Activated CD8-positive, alpha-beta T cell treated with anti-CD3 and anti-CD28 coated beads for 36 hours (primary cell): ENCODE measurements around the gene SF3A2. TPM values are rescaled to one million over a fixed set of nuclear protein-coding genes. Genes with fewer than 3 reads are reported as not detected.

ENCODE experiments used
- ATAC-seq: fragments of 200-7000 bp; cut with Tn5 transposase; one replicate; pipeline ENCODE4 v1.10.0; 2021; ENCODE audit warnings: mild to moderate bottlenecking, moderate library complexity
- CTCF ChIA-PET: fragments of 350-600 bp; sonication (Branson Sonifier 250); formaldehyde crosslinking; loops from one replicate; lab custom pipeline; 2021; ENCODE audit warnings: antibody characterized with exemption; lab: Charles Lee
- POLR2A ChIA-PET: fragments of 350-600 bp; sonication (Branson Sonifier 250); formaldehyde crosslinking; loops from one replicate; lab custom pipeline; 2021; ENCODE audit warnings: antibody characterized with exemption; lab: Charles Lee
- DNase-seq: peaks from one replicate; pipeline ENCODE4 v3.0.0-alpha.2; 2020
- H3K27ac Mint-ChIP-seq: one replicate; pipeline ENCODE4 v1.8.0; 2021; ENCODE audit warnings: mild to moderate bottlenecking, mixed read lengths
- H3K27me3 Mint-ChIP-seq: one replicate; pipeline ENCODE4 v1.8.0; 2021; ENCODE audit warnings: mixed read lengths
- H3K36me3 Mint-ChIP-seq: one replicate; pipeline ENCODE4 v1.8.0; 2021; ENCODE audit warnings: low read depth, mixed read lengths
- H3K4me1 Mint-ChIP-seq: one replicate; pipeline ENCODE4 v1.8.0; 2021; ENCODE audit warnings: low read depth, mixed read lengths
- H3K4me3 Mint-ChIP-seq: one replicate; pipeline ENCODE4 v1.8.0; 2021; ENCODE audit warnings: mild to moderate bottlenecking, moderate library complexity, mixed read lengths
- H3K9me3 Mint-ChIP-seq: one replicate; pipeline ENCODE4 v1.8.0; 2021; ENCODE audit warnings: mixed read lengths
- CTCF ChIP-seq: fragments of 200-600 bp; IDR thresholded peaks from one replicate; pipeline ENCODE4 v1.8.0; 2022; ENCODE audit warnings: antibody characterized with exemption, mild to moderate bottlenecking
- intact Hi-C: fragments of 100-400 bp; cut with micrococcal nuclease; formaldehyde crosslinking; loops from one replicate; pipeline ENCODE4 v1.10.0; 2022
- microRNA-seq: library from miRNA; unstranded; fragments of <30 nt; microRNA quantifications from one replicate; pipeline ENCODE4 v1.2.0, GENCODE V29; 2022; ENCODE audit warnings: borderline microRNAs expressed, borderline replicate concordance
- total RNA-seq, 2 experiments: library from RNA; stranded (reverse); gene quantifications; one replicate each; pipeline ENCODE4 v1.2.3, GENCODE V29; 2021

Gene SF3A2
- total RNA-seq, 2 experiments from 2014 or later: 157 to 163 TPM

- ATAC-seq (no peak), DNase-seq (no peak)
- TF ChIP-seq CTCF: no peak
- H3K36me3 Mint-ChIP-seq: no peaks in the 10 kb centered on the region
- POLR2A ChIA-PET: interaction anchor here (1.3 kb wide), 1 partner anchor 20 kb away, joined by 4 read pairs; no protein-coding TSS in a partner anchor
- intact Hi-C loops: no loop called here
- no peaks in the 10 kb centered on the region for H3K9me3 Mint-ChIP-seq
- CTCF ChIA-PET: interaction anchor here (0.8 kb wide), 1 partner anchor 17 kb away, joined by 3 read pairs; no protein-coding TSS in a partner anchor
- no peak overlapping the region for H3K27ac Mint-ChIP-seq
- peaks cover 14% of the 10 kb centered on the region for H3K4me1 Mint-ChIP-seq
- peak overlapping the region; percentile 69 for H3K4me3 Mint-ChIP-seq
- peaks cover 13% of the 10 kb centered on the region for H3K27me3 Mint-ChIP-seq
Observed at GRCh38 chr19:2290441-2291184, 54.0 kb downstream of the SF3A2 start.

- peaks cover 13% of the 10 kb centered on the region for H3K27me3 Mint-ChIP-seq
- peak overlapping the region; percentile 69 for H3K4me3 Mint-ChIP-seq
- no peak for ATAC-seq
- no peaks in the 10 kb centered on the region for H3K9me3 Mint-ChIP-seq
- no peaks in the 10 kb centered on the region for H3K36me3 Mint-ChIP-seq
- intact Hi-C loops: no loop called here
- no peak overlapping the region for H3K27ac Mint-ChIP-seq
- ChIA-PET CTCF (interaction anchor here (0.8 kb wide), 1 partner anchor 18 kb away, joined by 3 read pairs; no protein-coding TSS in a partner anchor), POLR2A (interaction anchor here (1.3 kb wide), 1 partner anchor 21 kb away, joined by 4 read pairs; no protein-coding TSS in a partner anchor)
- peaks cover 14% of the 10 kb centered on the region for H3K4me1 Mint-ChIP-seq
- no peak for TF ChIP-seq CTCF
- DNase-seq: no peak
Observed at GRCh38 chr19:2291185-2291751, 54.6 kb downstream of the SF3A2 start.

- Mint-ChIP-seq H3K27me3 (peaks cover 4% of the 10 kb centered on the region), H3K4me3 (no peak overlapping the region), H3K36me3 (no peaks in the 10 kb centered on the region), H3K4me1 (peaks cover 4% of the 10 kb centered on the region), H3K9me3 (no peaks in the 10 kb centered on the region), H3K27ac (no peak overlapping the region)
- intact Hi-C loops: no loop called here
- ChIA-PET POLR2A (interaction anchor here (0.6 to 1.8 kb wide), 7 partner anchors 10 to 128 kb away, joined by 3 to 6 read pairs (median 3); no protein-coding TSS in a partner anchor), CTCF (interaction anchor here (0.7 kb wide), 1 partner anchor 30 kb away, joined by 3 read pairs; no protein-coding TSS in a partner anchor)
- DNase-seq (no peak), ATAC-seq (no peak)
- TF ChIP-seq CTCF: no peak
Observed at GRCh38 chr19:2294687-2295335, 58.2 kb downstream of the SF3A2 start.

GRCh38 chr19:2296141-2296540 is 59.5 kb downstream of the SF3A2 start:
- no peak for DNase-seq
- no peaks in the 10 kb centered on the region for H3K36me3 Mint-ChIP-seq
- ATAC-seq: no peak
- no peak overlapping the region for H3K27ac Mint-ChIP-seq
- no peaks in the 10 kb centered on the region for H3K9me3 Mint-ChIP-seq
- H3K4me3 Mint-ChIP-seq: no peak overlapping the region
- ChIA-PET POLR2A (interaction anchor here (0.8 to 1.5 kb wide), 2 partner anchors 13 to 22 kb away, joined by 3 to 4 read pairs; no protein-coding TSS in a partner anchor), CTCF (interaction anchor here (1.1 kb wide), 1 partner anchor 34 kb away, joined by 3 read pairs; no protein-coding TSS in a partner anchor)
- peaks cover 4% of the 10 kb centered on the region for H3K4me1 Mint-ChIP-seq
- TF ChIP-seq CTCF: no peak
- intact Hi-C loops: no loop called here
- no peaks in the 10 kb centered on the region for H3K27me3 Mint-ChIP-seq

Small RNA genes within 50 kb of the gene (microRNA-seq; reads per million reads assigned to microRNA genes)
- gene MIR1227 (3.9 reads per million, percentile 13 among the genes with 10 or more reads in this experiment), gene MIR4321 (not detected)

Other genes with a start within 250 kb of the SF3A2 start
- 10 to 100 TPM; 36.5 to 44.6 TPM for gene BTBD2, start 221.1 kb upstream of the SF3A2 start, total RNA-seq
- gene MKNK2, start 185.6 kb upstream of the SF3A2 start, total RNA-seq: 100 to 1,000 TPM; 323 to 327 TPM
- 100 to 1,000 TPM; 175 to 185 TPM for gene MOB3A, start 140.5 kb upstream of the SF3A2 start, total RNA-seq
- 10 to 100 TPM; 22.6 to 23.0 TPM for gene IZUMO4, start 139.9 kb upstream of the SF3A2 start, total RNA-seq
- gene AP3D1, start 85.3 kb upstream of the SF3A2 start, total RNA-seq: 10 to 100 TPM; 73.7 to 74.1 TPM
- gene DOT1L, start 72.9 kb upstream of the SF3A2 start, total RNA-seq: 10 to 100 TPM; 92.7 to 96.6 TPM
- 10 to 100 TPM; 65.3 to 72.8 TPM for gene PLEKHJ1, start 495 bp upstream of the SF3A2 start, total RNA-seq
- gene AMH, start 12.5 kb downstream of the SF3A2 start, total RNA-seq: 1 to 10 TPM; 4.5 to 6.1 TPM
- gene JSRP1, start 19.6 kb downstream of the SF3A2 start, total RNA-seq: 1 to 10 TPM; 1.0 TPM
- not detected for gene PEAK3, start 45.4 kb downstream of the SF3A2 start, total RNA-seq
- under 1 TPM; 0.16 to 0.27 TPM for gene LINGO3, start 71.3 kb downstream of the SF3A2 start, total RNA-seq
- 100 to 1,000 TPM; 154 to 162 TPM for gene LSM7, start 91.8 kb downstream of the SF3A2 start, total RNA-seq
- 10 to 100 TPM; 52.8 to 54.3 TPM for gene SPPL2B, start 91.9 kb downstream of the SF3A2 start, total RNA-seq
- gene TMPRSS9, start 123.4 kb downstream of the SF3A2 start, total RNA-seq: not detected
- 100 to 1,000 TPM; 113 to 121 TPM for gene TIMM13, start 190.8 kb downstream of the SF3A2 start, total RNA-seq
- 10 to 100 TPM; 90.9 to 96.3 TPM for gene LMNB2, start 220.1 kb downstream of the SF3A2 start, total RNA-seq
- gene GADD45B, start 239.3 kb downstream of the SF3A2 start, total RNA-seq: 100 to 1,000 TPM in 1 of 2 experiments, 10 to 100 TPM in 1; 98.3 to 102 TPM